Measurements from ENCODE around the gene SPINT1. TPM values are rescaled to one million over a fixed set of nuclear protein-coding genes. Genes with fewer than 3 reads are reported as not detected.
A peak's percentile ranks its signal among the peaks of the same experiment; 100 is the strongest.

The SPINT1 gene
- total RNA-seq, 1 experiment from 2014 or later, result 0.87 TPM

- H3K27me3 ChIP-seq (replicated peaks), result peaks cover 26% of the 10 kb centered on the region
- peaks cover 12% of the 10 kb centered on the region for H3K4me1 ChIP-seq (replicated peaks)
- H3K9me3 ChIP-seq (replicated peaks), result 0 out of 2 replicates have a peak, but pooled peaks cover 4% of the 10 kb centered on the region
- H3K27ac ChIP-seq, result no peak overlapping the region
- H3K4me3 ChIP-seq, result no peak overlapping the region
- DNase-seq (ENCODE audit: low read depth in 1 of 2, low spot score in 2 of 2), result no peak
- H3K36me3 ChIP-seq, result no peaks in the 10 kb centered on the region
Observed at GRCh38 chr15:40843261-40843884, 475 bp upstream of the SPINT1 start.

GRCh38 chr15:40844696-40845030 lies 815 bp downstream of the SPINT1 start:
- no peak for DNase-seq (ENCODE audit: low read depth in 1 of 2, low spot score in 2 of 2)
- H3K27me3 ChIP-seq (replicated peaks), result peaks cover 28% of the 10 kb centered on the region

GRCh38 chr15:40845036-40845435 lies 1.2 kb downstream of the SPINT1 start:
- H3K4me1 ChIP-seq (replicated peaks), result peaks cover 12% of the 10 kb centered on the region
- H3K36me3 ChIP-seq, result no peaks in the 10 kb centered on the region
- peaks cover 28% of the 10 kb centered on the region for H3K27me3 ChIP-seq (replicated peaks)
- H3K27ac ChIP-seq, result no peak overlapping the region
- H3K9me3 ChIP-seq (replicated peaks), result 0 out of 2 replicates have a peak, but pooled peaks cover 4% of the 10 kb centered on the region
- no peak for DNase-seq (ENCODE audit: low read depth in 1 of 2, low spot score in 2 of 2)
- H3K4me3 ChIP-seq, result no peak overlapping the region

More at GRCh38 chr15:40844696-40845030, 815 bp downstream of the SPINT1 start:
- Histone ChIP-seq H3K36me3 (no peaks in the 10 kb centered on the region), H3K4me1 (replicated peaks) (peaks cover 12% of the 10 kb centered on the region), H3K27ac (no peak overlapping the region), H3K9me3 (replicated peaks) (0 out of 2 replicates have a peak, but pooled peaks cover 4% of the 10 kb centered on the region), H3K4me3 (peak overlapping the region; percentile 17)

DNA sequence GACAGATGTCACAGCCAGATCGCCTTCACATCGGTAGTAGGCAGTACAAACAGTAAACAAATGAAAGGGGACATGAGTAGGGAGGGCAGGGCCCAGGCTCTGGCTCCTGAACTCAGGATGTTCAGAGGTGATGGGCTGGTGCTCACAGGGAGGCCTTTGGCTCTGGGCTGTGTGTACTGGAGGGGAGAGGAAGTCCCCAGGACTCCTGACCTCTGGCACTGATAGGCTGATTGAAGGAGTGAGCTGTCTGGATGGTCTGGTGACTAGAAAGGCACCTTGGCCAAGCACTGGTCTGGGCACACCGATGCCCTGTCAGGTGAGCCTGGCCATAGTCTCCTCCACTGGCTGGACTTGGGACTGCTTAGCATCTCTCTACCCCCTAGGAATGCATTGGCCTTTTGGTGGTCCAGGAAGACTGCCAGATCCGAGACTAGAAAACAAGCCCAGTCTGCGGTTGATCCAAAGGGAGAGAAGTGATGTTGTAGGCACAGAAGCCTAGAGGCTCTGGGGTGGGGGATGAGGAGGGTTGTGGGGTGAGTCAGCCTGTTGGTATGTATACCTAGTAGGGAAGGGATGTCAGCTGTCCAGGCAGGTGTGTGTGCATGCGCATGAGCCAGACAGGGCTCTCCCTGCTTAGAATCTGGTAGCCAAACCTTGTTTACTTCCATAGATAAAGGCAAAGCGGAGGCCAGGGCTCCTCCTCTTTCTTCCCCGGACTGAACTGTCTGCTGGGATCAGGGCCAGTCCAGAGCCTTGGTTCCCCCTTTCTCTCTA lies 1.9 kb downstream of the SPINT1 start:
- DNase-seq (ENCODE audit: low read depth in 1 of 2, low spot score in 2 of 2), result no peak
- Histone ChIP-seq H3K4me3 (no peak overlapping the region), H3K27ac (no peak overlapping the region), H3K9me3 (replicated peaks) (0 out of 2 replicates have a peak, but pooled peaks cover 4% of the 10 kb centered on the region), H3K4me1 (replicated peaks) (peaks cover 12% of the 10 kb centered on the region), H3K27me3 (replicated peaks) (peaks cover 28% of the 10 kb centered on the region), H3K36me3 (no peaks in the 10 kb centered on the region)

- no peak for DNase-seq (ENCODE audit: low read depth in 1 of 2, low spot score in 2 of 2)
- Histone ChIP-seq H3K4me1 (replicated peaks) (peaks cover 12% of the 10 kb centered on the region), H3K27me3 (replicated peaks) (peaks cover 28% of the 10 kb centered on the region), H3K36me3 (no peaks in the 10 kb centered on the region), H3K27ac (no peak overlapping the region), H3K9me3 (replicated peaks) (0 out of 2 replicates have a peak, but pooled peaks cover 4% of the 10 kb centered on the region), H3K4me3 (no peak overlapping the region)
Observed at GRCh38 chr15:40846841-40847222, 3.0 kb downstream of the SPINT1 start.

DNA sequence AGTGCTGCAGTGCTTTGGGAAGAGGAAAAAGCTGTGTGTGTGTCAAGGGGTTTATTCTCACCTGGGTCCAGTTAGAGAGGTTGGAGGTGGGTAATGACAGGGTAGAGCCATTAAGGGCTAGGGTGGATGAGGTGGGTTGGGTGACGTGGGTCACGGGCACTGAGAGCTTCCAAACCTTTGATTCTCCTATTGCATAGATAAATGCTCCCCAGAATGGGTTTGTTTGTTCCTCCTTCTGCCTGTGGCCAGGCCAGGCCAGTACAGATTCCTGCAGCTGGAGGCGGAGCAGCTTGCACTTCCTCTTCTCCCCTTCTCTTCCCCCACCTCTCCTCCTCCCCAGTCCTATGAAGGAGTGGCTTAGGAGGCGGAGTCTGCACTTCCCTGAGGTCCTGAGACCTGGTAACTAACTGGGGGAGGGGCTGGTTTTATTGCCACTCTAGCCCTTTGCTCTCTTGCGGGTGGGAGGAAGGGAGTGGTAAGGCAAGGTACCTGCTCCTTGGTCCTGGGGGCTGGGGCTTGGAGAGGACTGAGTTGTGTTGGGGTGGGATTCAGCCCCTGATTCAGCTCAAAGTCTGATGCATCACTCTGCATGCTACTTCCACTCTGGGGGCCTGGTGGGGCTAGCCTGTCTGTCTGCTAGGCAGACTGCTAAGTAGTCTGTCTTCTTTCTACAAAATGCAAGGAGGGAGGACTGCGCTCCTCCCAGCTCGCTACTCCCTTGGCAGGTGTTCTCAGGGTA lies 3.5 kb downstream of the SPINT1 start:
- Histone ChIP-seq H3K36me3 (no peaks in the 10 kb centered on the region), H3K27ac (no peak overlapping the region), H3K9me3 (replicated peaks) (0 out of 2 replicates have a peak, but pooled peaks cover 4% of the 10 kb centered on the region), H3K4me1 (replicated peaks) (peaks cover 12% of the 10 kb centered on the region), H3K4me3 (no peak overlapping the region), H3K27me3 (replicated peaks) (peaks cover 25% of the 10 kb centered on the region)
- no peak for DNase-seq (ENCODE audit: low read depth in 1 of 2, low spot score in 2 of 2)

GRCh38 chr15:40850576-40851112 lies 6.8 kb downstream of the SPINT1 start:
- Histone ChIP-seq H3K4me1 (replicated peaks) (no peaks in the 10 kb centered on the region), H3K4me3 (no peak overlapping the region), H3K9me3 (replicated peaks) (no peaks in the 10 kb centered on the region), H3K27me3 (replicated peaks) (peaks cover 3% of the 10 kb centered on the region; the same call in 1 of the 2 replicates), H3K36me3 (no peaks in the 10 kb centered on the region), H3K27ac (no peak overlapping the region)
- no peak for DNase-seq (ENCODE audit: low read depth in 1 of 2, low spot score in 2 of 2)

GRCh38 chr15:40852529-40852928 lies 8.7 kb downstream of the SPINT1 start:
- peaks cover 3% of the 10 kb centered on the region; the same call in 1 of the 2 replicates for H3K27me3 ChIP-seq (replicated peaks)
- no peak for DNase-seq (ENCODE audit: low read depth in 1 of 2, low spot score in 2 of 2)
- no peak overlapping the region for H3K27ac ChIP-seq
- H3K36me3 ChIP-seq, result no peaks in the 10 kb centered on the region
- no peak overlapping the region for H3K4me3 ChIP-seq
- H3K9me3 ChIP-seq (replicated peaks), result no peaks in the 10 kb centered on the region
- peaks cover 3% of the 10 kb centered on the region for H3K4me1 ChIP-seq (replicated peaks)

DNA sequence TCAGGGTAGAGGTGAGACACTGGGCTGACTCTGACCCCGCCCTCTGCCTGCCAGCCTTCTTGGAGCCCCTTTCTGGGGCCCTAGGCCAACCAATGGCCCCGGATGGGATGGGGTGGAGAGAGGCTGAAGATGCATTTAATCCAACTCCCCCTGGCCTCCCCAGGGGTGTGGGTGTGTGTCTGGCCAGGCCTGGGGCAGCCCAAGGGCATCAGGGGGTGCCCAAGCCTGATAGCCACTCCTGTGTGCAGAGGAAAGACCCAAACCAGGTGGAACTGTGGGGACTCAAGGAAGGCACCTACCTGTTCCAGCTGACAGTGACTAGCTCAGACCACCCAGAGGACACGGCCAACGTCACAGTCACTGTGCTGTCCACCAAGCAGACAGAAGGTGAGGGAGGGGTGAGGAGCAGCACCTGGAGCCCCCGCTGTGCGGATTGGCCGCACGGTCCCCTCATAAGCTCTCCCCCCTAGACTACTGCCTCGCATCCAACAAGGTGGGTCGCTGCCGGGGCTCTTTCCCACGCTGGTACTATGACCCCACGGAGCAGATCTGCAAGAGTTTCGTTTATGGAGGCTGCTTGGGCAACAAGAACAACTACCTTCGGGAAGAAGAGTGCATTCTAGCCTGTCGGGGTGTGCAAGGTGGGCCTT lies 9.5 kb downstream of the SPINT1 start:
- Histone ChIP-seq H3K27me3 (replicated peaks) (peaks cover 2% of the 10 kb centered on the region; the same call in 1 of the 2 replicates), H3K4me1 (replicated peaks) (peaks cover 7% of the 10 kb centered on the region), H3K9me3 (replicated peaks) (no peaks in the 10 kb centered on the region), H3K36me3 (no peaks in the 10 kb centered on the region), H3K27ac (no peak overlapping the region), H3K4me3 (no peak overlapping the region)
- DNase-seq (ENCODE audit: low read depth in 1 of 2, low spot score in 2 of 2), result no peak

- no peak for DNase-seq (ENCODE audit: low read depth in 1 of 2, low spot score in 2 of 2)
- Histone ChIP-seq H3K4me1 (replicated peaks) (peaks cover 7% of the 10 kb centered on the region), H3K27ac (no peak overlapping the region), H3K36me3 (no peaks in the 10 kb centered on the region), H3K9me3 (replicated peaks) (no peaks in the 10 kb centered on the region), H3K4me3 (no peak overlapping the region), H3K27me3 (replicated peaks) (no peaks in the 10 kb centered on the region)
Observed at GRCh38 chr15:40854161-40854560, 10.3 kb downstream of the SPINT1 start.

DNA sequence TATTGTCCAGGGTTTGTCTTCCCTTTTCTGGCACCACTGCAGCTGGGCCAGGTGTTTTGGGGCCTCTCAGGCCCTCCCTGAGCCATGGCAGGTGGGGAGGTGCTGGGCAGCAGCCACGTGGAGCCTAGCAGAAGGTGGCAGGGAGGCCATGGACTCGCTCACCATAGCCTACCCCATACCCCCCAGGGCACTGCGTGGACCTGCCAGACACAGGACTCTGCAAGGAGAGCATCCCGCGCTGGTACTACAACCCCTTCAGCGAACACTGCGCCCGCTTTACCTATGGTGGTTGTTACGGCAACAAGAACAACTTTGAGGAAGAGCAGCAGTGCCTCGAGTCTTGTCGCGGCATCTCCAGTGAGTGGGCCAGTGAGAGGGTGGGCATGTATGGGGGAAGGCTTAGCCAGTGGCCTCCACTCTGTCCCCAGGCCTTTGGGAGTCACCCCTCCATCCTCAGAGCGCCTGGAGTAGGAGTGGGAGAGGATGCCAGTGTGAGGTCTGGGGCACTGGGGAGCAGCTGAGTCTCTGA lies 11.9 kb downstream of the SPINT1 start:
- DNase-seq (ENCODE audit: low read depth in 1 of 2, low spot score in 2 of 2), result no peak
- no peaks in the 10 kb centered on the region for H3K27me3 ChIP-seq (replicated peaks)
- peaks cover 7% of the 10 kb centered on the region for H3K4me1 ChIP-seq (replicated peaks)
- no peaks in the 10 kb centered on the region for H3K36me3 ChIP-seq
- H3K27ac ChIP-seq, result no peak overlapping the region
- no peaks in the 10 kb centered on the region for H3K9me3 ChIP-seq (replicated peaks)
- H3K4me3 ChIP-seq, result no peak overlapping the region

DNA sequence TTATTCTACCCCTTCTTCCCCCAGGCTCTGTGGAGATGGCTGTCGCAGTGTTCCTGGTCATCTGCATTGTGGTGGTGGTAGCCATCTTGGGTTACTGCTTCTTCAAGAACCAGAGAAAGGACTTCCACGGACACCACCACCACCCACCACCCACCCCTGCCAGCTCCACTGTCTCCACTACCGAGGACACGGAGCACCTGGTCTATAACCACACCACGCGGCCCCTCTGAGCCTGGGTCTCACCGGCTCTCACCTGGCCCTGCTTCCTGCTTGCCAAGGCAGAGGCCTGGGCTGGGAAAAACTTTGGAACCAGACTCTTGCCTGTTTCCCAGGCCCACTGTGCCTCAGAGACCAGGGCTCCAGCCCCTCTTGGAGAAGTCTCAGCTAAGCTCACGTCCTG lies 12.9 kb downstream of the SPINT1 start:
- Histone ChIP-seq H3K9me3 (replicated peaks) (no peaks in the 10 kb centered on the region), H3K4me3 (no peak overlapping the region), H3K36me3 (no peaks in the 10 kb centered on the region), H3K4me1 (replicated peaks) (peaks cover 7% of the 10 kb centered on the region), H3K27ac (no peak overlapping the region), H3K27me3 (replicated peaks) (no peaks in the 10 kb centered on the region)
- DNase-seq (ENCODE audit: low read depth in 1 of 2, low spot score in 2 of 2), result no peak

Data from SJSA1 (cell line).